GM21423 (cell line): ENCODE data around the gene CP.

Source experiments
- ATAC-seq: cut with Tn5 transposase; IDR thresholded peaks from one replicate; pipeline ENCODE4 v1.9.1; 2021; ENCODE audit warnings: mild to moderate bottlenecking, moderate library complexity; ENCODE audit not compliant: unreplicated experiment

The CP gene

GRCh38 chr3:149186721-149187120 lies 34.9 kb downstream of the CP start:
- ATAC-seq: no peak

- no peak for ATAC-seq
Measured at GRCh38 chr3:149186219-149186618, 35.4 kb downstream of the CP start.

DNA sequence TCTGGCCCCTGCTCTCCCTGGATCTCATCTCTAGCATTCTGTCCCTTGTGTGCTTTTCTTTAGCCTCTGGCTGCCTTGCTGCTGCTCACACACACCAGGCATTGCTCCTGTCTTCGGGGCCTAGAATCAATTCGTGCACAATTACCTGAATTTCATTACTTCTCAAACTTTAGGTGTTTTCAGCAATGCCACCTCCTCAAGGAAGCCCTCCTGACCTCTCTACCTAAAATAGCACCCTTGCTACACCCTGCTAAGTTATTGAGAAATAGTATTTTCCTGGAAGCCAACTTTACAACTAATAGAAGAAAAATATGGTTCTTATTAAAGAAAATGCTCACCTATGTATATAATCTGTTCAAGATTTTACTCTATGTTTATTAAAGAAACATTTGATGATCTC lies 40.4 kb downstream of the CP start:
- no peak for ATAC-seq

GRCh38 chr3:149180057-149180573 lies 41.5 kb downstream of the CP start:
- no peak for ATAC-seq

- ATAC-seq: no peak
Measured at GRCh38 chr3:149179220-149179619, 42.4 kb downstream of the CP start.

DNA sequence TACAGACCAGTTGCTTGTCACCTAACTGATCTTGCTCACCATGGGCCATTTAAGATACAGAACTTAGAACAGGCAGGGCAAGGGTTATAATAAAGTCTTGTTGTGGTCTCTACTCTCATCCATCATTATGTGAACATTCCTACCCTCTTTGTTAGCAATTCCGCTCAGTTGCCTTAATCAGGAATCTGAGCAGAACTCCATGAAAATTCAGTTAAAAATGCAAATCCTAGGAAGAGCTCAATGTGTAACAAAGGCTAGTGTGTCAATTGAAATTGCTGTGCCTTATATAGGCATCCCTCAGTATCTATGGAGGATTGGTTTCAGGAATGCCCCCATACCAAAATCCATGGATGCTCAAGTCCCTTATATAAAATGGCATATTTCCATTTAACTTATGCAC lies 44.5 kb downstream of the CP start:
- ATAC-seq: no peak

GRCh38 chr3:149174901-149175300 lies 46.7 kb downstream of the CP start:
- ATAC-seq: peak; percentile 98

DNA sequence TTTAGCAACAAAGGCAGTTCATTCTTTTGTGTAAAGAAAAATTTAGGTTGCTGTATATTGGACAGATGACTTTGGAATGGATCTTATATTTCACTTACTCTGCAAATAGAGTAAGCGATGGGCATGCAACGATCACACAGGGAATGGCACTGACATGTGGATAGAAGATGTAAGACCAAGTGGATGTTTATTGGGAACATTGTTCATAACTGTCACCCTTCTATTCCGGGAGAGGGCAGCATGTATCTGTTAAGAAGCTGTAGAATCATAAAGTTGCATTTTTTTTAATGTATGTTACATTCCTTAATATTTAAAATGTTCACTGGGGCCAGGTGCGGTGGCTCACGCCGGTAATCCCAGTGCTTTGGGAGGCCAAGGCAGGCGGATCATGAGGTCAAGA lies 51.0 kb downstream of the CP start:
- no peak for ATAC-seq

DNA sequence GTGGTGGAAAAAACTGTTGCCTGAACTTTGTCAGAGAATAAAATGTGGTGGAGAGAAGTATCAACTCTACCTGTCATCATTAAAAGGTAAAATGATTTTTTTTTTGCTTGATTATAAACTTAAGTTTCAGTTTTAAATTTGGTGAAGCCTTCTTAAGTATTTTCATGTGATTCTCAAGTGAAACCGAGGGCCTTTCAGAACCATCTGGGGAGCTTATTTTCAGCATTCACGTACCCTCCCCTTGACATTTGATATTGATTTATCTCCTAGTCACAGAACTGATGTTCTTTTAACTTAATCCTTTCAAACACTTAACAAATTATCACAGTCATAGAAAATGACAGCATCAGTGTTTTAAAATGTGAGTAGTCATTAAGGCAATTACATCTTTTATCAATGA lies 53.7 kb downstream of the CP start:
- ATAC-seq: no peak

- no peak for ATAC-seq
Measured at GRCh38 chr3:149163066-149163465, 58.6 kb downstream of the CP start.

GRCh38 chr3:149162007-149162406 lies 59.6 kb downstream of the CP start:
- ATAC-seq: no peak

DNA sequence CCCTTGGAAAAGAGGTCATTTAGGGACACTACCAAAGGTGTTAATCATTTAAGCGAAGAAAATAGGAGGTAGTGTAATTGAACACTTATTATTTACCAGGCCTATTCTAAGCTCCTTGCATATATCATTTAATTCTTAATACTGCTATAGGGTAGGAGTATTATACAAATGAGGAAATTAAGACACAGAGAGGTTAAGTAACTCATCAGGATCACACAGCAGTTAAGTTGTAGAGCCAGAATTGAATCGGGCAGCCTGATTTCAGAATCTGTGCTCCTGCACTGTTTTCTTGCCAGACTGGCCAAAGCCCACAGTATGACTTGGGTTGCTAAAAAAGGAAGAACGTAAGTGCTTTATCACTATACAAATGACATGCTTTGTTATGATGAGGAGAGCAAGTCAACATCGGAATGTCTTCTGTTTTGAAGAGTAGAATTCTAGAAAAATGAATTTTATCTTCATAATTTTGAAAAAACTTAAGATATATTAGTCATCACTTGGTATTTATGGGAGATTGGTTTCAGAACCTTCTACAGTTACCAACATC lies 60.8 kb downstream of the CP start:
- ATAC-seq: no peak

- ATAC-seq: no peak
Measured at GRCh38 chr3:149153402-149153801, 68.2 kb downstream of the CP start.

DNA sequence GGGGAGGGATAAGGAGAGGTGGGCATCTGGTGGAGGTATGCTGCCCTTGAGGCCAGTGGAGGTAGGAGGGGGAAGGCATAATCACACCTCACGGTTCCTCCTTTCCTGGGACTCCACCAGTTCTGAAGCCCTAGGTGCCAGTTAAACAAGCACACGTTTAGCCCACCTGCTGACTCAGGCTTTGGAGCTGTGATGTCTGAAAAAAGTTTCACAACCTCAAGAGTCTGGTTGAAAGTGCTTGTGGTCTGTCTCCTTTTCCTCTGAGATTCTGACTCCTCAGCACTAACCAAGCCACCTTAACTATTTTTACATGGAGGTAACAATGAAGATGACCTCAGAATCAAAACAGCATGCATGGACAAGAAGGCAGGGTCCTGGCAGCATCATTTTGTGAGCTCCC lies 69.2 kb downstream of the CP start:
- peak; percentile 95 for ATAC-seq

DNA sequence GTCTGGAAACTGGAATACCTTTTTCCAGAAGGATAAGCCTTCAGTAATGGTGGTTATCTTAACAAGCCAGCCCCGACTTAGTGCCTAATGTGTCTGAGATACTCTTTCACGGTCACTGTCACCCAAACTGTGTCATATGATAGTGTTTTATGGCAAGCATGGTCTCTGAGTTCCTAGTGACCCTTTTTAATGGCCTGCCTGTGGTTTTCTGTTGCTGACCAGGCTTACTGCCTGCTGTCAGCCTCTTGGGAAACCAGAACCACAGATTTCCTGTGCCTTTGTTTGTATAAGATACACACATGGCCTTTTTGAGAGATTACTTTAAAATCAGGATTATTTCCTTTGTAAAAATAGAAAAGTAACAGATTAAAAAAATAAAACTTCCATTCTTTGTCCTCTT lies 69.8 kb downstream of the CP start:
- no peak for ATAC-seq

DNA sequence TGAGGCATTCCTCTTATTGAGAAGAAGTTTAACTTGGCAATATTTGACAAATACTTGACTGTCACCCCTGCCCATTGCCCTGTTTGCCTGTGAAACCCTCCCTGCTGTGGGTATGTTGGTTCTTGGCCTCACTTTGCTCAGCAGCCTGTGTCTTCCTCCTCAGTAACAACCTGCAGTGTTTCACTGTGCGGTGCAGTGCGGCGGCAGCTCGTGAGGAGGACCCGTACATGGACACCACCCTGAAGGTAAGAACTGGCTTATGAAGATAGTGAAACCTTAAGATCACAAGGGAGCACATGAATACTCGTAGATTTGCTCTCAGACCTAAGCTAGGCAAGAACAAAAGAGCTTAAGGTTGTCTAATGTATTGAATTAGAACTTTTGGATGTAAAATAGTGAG lies 71.2 kb downstream of the CP start:
- ATAC-seq: no peak

GRCh38 chr3:149145974-149146373 lies 75.7 kb downstream of the CP start:
- ATAC-seq: peak; percentile 80

- ATAC-seq: no peak
Measured at GRCh38 chr3:149145356-149145755, 76.3 kb downstream of the CP start.

- ATAC-seq: no peak
Measured at GRCh38 chr3:149142682-149143081, 78.9 kb downstream of the CP start.

GRCh38 chr3:149134575-149134974 lies 87.1 kb downstream of the CP start:
- no peak for ATAC-seq

DNA sequence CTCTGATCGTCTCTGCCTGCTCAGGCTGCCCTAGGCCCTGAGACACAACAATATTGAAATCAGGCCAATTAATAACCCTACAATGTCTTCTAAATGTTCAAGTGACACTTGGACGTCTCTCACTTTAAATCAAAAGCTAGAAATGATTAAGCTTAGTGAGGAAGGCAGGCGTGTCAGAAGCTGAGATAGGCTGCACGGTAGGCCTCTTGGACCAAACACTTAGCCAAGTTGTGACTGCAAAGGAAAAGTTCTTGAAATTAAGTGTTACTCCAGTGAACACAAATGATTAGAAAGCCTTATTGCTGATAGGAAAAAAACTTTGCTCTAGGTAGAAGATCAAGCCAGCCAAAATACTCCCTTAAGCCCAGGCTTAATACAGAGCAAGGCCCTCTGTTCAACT lies 90.0 kb downstream of the CP start:
- ATAC-seq: no peak

GRCh38 chr3:149129326-149130205 lies 92.1 kb downstream of the CP start, which contains the start of gene HPS3:
TSS of gene HPS3 (plus strand) at chr3:149129638. CDS start at chr3:149129724, 86 bp downstream.
- peak; percentile 96 for ATAC-seq
